AG20443 (cell line): ENCODE measurements around the gene VPS41.

ENCODE experiments used
- DNase-seq: peaks from one replicate; pipeline ENCODE4 v3.0.0; 2012; ENCODE audit warnings: low spot score, mixed read lengths

The VPS41 gene

DNA sequence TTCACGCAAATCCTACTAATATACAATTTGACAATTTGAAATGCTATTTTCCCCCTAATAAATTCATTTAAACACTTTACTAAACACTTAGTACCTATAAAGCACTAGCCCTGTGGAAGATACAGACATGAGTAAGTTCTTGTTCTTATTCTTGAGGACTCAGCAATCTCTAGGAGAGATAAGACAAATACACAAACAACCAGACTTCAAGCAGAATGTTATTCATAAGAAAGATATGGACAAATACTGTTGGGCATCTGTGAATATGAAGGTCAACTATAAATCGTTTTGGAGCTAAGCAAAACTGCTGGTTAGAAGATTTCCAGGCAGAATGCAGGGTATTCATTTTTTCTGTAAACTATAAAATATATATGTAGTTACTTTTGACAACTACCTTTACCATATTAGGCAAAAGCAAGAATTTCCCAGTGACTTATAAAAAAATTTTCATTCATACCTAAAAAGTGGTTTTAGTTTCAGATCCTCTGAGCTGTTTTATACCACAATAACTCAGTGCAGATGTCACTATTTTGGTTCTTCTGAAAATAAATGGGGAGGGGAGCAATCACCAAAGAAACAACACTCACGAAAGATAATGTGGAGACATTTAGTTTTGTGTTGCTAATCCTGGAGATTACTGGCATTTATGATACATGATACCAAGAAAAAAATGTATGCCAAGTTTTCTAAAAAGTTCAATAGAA lies 3.8 kb downstream of the VPS41 start:
- no peak for DNase-seq

DNA sequence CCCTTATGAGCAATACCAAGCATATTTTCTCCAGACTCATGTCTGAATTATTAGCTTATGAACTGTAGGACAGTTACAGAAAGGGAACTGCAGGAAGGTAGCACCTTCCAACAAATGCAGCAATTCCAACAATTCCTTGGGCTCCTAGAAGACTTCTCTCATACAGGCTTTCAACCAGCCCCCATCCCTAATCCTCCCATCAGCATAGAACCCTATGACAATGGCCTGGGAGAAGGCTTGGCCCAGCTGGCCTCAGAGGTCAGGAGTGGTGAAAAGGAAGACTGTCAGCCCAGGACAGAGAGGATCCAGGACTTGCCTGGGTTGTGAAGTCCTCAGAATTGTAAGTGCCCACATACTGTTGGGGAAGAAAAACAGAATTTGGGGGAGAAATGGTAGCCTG lies 5.9 kb downstream of the VPS41 start:
- no peak for DNase-seq

DNA sequence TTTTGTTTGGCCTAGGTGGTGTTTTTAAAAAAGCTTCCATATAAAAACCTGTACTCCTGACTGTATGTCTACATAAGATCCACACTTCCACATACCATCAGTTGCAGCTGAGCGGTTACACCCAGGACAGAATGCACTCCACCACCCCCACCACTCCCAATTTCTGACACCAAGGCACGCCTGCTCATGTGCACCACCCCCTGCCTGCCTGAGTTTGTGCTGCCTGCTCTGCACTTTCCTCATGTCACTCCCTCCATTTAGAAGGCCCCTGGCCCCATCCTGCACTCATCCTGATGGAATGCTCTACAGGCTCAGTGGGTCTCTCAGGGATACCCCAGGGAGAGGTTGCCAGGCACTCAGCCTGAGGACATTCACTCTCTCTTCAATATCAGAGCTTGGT lies 6.5 kb downstream of the VPS41 start:
- DNase-seq: no peak

DNA sequence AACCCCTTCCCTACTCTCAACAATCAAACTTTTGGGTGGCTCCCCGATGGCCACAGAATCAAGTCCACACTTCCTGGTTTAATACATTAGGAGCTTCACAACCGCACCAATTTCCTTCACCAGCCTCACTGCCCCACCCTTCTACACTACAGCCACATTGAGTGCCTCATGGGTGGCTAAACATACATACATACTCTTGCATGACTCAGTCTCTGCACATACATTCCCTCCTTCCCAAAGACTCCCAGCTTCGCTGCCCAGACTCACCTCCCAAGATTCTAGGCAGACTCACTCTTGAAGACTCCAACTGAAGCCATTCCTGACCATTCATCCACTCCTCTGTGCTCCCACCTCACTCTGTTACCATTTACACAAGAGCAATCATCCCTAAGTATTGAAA lies 15.9 kb downstream of the VPS41 start:
- no peak for DNase-seq

DNA sequence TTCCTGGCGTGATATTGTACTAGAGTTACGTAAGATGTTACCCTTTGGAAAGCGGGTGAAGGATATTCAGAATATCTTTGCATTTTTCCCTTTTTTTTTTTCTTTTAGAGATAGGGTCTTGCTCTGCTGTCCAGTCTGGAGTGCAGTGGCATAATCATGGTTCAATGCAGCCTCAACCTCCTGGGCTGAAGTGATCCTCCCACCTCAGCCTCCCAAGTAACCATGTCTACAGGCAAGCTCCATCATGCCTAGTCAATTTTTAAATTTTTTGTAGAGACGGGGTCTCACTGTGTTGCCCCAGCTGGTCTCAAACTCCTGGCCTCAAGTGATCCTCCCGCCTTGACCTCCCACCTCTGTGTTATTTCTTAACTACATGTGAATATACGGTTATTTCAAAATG lies 18.4 kb downstream of the VPS41 start:
- DNase-seq: no peak

DNA sequence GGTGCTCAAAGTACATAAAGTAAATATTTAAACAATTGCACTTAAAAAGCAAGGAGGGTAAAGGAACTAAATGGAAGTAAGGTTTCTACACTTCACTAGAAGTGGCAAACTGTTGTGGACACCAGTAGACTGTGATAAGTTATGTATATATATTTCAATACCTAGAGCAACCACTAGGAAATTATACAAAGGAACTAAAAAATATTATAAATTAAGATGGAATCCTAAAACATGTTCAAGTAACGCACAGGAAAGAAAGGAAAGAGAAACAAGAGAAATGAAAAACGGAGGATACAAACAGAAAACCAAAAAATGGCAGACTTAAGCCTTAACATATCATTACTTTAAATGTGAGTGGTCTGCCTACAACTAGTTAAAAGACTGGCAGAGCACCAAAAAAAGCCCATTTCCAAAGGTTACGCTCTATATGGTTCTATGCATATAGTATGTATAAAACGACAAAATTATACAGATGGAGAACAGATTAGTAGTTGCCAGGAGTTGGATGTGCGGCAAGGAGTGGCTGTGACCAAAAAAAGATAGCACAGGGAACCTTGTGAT lies 19.0 kb downstream of the VPS41 start:
- DNase-seq: no peak

DNA sequence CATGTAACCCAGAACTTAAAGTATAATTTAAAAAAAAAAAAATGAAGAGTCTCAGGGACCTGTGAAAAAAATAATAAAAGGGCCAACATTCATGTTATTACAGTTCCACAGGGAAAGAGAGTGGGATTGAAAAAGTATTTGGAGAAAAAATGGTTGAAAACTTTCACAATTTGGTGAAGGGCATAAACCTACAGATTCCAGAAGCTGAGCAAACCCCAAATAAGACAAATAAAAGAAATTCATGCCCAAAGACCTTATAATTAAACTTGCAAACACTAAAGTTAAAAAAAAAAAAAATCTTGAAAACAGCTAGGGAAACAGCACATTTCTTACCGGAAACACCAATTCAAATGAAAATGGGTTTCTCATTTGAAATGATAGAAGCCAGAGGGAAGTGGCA lies 19.9 kb downstream of the VPS41 start:
- no peak for DNase-seq

DNA sequence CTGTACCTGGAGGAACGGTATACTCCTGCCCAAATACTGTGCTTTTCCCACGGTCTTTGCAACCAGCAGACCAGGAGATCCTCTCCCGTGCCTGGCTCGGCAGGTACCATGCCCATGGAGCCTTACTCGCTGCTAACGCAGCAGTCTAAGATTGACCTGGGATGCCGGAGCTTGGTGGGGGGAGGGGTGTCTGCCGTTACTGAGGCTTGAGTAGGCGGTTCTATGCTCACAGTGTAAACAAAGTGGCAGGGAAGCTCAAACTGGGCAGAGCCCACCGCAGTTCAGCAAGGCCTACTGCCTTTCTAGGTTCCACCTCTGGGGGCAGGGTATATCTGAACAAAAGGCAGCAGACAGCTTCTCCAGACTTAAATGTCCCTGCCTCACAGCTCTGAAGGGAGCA lies 22.7 kb downstream of the VPS41 start:
- no peak for DNase-seq

DNA sequence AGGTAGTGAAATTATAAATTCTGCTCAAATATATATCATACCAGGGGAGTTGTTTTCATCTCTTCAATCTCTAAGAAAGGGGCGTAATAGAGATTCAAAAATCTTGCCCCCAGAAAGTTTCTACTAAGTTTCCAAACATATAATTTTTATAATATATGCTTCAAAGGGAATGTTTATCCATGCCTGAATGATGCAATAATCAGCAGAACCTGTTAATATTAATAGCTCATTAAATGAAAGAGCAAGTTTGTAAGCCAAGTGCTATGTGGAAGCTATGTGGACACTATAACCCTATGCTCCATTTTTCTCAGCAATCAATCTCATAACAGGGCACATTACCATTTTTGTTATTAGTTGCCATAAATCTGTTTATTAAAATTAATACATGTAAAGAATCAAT lies 25.3 kb downstream of the VPS41 start:
- no peak for DNase-seq

DNA sequence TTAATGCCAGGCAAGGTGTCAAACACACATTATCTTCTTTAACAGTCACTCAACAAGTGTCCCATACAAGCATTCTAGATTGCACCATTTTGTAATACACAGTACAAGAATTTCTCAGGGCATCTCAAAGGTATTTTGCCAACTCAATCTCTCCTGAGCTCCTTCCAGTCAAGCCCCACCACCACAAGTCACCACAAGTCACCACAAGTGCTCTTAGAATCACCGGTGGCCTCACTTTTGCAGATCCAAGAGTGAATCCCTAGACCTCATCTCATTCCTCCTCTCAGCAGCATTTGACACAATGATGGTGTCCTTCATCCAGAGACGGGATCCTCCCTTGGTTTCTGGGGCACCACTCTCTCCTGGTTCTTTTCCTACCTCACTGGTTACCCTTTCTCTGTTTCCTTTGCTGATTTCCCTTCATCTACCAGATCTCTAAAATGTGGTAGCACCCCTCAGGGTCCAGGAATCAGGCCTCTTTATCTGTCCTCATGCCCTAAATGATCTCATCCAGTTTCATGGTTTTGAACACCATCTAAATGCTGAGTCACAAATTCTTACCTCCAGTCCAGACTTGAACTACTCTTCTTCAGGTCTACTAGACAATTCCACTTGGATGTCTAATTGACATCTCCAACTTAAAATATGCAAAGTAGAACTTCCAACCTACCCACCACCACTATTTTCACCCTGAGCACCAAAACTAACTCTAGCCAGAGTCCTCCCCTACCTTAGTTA lies 26.9 kb downstream of the VPS41 start:
- no peak for DNase-seq

DNA sequence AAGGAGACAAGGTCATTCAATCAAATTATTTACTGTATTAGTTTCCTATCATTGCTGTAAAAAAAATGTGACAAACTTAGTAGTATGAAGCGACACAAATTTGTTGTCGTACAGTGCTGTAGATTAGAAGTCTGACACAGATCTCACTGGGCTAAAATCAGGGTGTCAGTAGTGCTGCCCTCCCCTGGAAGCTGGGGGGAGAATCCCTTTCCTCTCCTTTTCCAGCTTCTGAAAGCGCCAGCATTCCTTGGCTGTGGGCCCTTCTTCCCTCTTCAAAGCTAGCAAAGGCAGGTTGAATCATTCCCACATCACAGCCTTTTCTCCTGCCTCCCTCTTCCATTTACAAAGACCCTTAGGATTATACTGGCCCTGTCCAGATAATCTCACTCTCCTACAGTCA lies 28.0 kb downstream of the VPS41 start:
- no peak for DNase-seq

DNA sequence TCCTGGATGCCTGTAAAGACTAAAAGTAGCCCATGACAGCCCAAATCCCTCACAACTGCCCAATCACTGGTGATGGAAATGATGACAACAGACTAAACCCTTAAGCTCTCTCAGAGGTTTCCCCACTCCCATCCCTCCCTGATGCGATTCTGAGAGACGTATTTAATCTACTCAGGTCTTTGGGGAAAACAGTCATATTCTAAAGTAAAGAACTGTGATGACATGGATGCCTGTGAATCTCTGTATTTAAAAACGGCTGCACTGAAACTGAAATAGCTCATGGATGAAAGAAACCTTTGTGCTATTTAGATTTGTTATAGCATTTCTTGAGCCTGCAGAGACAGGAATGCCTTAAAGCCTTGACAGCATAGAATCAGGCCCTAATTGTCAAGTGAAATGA lies 28.5 kb downstream of the VPS41 start:
- DNase-seq: no peak

DNA sequence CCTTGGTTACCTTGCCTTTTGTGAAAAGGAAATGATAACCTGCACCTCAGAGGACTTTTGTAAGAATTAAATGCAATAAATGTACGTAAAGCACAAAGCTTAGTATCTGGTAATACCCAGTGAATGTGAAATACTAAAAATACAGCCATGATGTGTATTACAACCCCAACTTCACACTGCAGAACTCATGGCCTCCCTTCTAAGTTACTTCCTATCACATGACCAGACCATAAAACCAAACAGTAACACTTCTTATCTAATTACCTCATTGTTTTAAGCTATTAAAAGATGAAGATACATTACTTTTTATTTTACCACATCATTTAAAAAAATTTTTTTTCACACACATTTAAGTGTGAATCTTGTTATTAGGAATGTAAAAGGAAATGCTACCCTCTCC lies 29.0 kb downstream of the VPS41 start:
- no peak for DNase-seq

DNA sequence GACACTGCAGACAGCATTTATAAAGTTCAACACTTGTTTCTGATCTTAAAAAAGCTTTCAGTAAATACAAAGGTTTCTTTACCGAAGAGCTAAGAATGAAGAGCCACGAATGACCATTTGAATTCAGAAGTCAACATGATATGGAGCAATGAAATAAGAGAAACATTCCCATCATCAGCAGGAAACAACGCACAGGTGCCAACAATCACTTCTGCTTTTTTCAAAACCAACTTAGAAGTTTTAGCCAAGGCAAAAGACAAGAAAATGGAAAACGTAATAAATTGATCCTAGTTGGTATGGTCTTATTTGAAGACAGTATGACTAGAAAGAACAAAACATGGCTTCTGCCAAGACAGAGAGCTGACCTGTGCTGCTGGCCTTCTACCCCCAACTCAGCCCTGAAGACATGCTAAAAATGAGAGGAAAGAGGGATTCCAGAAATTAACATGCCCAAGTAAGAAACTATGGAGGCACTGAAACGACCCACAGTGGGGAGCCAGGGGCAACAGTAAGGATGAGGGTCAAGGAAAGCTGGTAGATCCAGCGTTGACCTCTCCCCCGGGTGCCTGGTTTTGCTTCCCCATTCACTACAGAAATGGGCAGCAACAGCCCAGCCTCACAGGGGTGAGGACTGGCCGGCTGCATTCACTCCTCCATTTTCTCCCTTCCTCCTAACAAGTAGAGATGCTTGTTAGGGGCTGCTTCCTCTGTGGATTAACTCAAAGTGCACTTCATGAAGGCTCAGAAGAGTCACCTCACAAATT lies 30.1 kb downstream of the VPS41 start:
- DNase-seq: no peak

DNA sequence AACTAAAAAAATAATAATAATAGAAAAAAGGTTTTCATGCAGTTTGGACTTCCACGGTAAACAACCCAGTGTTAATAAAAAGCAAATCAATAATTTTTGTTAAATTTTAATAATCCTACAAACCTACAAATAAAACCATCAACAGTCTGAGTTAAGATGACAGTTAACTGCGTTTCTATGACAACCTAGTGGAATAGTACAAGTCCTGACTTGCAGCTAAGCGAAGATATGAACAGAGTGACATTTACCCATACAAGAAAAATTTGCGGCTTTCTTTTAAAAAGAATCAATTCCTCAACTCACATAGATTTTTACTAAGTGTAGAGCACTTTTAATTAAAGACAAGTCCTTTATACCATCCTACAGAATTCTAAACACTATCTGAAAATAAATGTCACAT lies 35.6 kb downstream of the VPS41 start:
- no peak for DNase-seq

DNA sequence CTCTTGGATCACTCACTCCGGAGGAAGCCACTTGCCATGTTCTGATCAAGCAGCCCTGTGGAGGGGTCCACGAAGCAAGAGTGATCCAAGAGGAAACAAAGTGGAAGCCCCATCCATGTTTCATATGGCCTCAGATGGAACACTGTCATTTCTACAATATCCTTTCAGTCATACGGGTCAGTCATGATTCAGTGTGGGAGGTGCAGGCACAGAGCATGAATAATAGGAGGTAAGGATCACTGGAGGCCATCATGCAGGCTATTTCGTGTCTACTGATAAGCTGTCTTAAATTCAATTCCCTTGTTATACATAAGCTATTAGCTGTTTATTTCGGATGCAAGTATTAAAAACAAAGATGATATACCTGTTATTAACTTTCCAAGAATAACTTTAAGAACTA lies 36.8 kb downstream of the VPS41 start:
- no peak for DNase-seq

DNA sequence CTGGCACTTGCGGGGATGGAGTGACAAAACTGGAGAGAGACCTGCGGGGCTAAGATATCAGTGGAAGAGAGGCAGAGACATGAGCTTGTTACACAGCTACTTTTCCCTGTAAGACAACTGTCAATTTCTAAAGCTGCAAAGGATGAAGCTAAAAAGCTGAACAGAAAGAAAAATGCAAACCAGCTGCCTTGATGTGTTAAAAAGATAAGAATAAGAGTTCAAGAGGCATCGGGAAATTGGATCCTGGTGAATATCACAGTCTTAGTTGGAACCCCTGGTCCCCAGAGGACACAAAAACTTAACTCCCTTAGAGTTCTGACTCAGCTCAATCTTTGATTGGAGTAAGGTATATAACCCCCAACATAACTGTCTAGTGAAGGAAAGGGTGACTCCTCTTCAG lies 38.8 kb downstream of the VPS41 start:
- DNase-seq: no peak

DNA sequence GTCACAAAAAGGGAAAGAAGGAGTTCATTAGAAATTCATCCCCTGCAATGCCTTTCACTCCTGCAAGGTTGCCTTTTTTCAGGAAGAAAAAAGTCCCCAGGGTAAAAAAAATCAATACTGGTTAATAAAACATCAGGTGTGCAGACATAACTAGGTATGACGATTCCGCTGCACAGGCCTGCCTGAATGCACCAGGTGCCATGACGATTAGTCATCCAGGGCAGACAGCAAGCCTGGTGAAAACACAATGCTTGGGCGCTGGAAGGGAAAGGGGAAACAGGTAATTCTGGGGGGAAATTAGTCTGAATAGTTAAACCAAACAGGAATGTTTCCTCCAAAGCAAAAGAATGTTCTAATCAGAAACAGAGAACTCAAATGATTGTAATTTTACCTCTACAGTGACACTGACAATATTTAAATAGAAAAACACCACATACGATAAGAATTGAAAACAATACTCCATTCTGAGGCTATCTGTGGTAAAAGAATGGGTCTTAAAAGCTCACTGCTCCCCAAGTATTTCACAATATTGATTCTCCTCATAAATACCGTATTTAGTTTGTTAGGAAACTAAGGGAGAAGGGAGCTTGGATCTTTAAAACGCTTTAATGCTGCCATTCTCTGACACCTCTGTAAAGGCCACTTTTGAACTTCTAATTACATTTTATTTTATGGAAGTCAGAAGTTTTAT lies 45.2 kb downstream of the VPS41 start:
- no peak for DNase-seq

DNA sequence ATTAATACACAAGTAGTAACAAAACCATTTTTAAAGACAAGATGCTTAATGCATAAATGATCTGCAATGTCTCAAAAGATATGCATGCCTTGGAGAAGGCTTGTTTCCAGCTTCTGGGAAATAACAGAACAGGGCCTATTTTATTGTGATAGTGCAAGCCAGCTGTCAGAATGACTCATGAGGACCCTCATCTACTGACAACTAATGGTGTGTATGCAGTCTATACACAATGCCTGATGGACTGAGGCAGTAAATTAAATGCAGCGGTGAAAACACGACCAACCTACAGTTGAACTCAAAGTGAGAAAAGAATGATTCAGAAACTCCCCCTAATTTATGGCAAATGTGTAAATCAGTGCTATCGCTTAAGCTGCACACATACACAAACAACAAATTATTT lies 46.3 kb downstream of the VPS41 start:
- no peak for DNase-seq

DNA sequence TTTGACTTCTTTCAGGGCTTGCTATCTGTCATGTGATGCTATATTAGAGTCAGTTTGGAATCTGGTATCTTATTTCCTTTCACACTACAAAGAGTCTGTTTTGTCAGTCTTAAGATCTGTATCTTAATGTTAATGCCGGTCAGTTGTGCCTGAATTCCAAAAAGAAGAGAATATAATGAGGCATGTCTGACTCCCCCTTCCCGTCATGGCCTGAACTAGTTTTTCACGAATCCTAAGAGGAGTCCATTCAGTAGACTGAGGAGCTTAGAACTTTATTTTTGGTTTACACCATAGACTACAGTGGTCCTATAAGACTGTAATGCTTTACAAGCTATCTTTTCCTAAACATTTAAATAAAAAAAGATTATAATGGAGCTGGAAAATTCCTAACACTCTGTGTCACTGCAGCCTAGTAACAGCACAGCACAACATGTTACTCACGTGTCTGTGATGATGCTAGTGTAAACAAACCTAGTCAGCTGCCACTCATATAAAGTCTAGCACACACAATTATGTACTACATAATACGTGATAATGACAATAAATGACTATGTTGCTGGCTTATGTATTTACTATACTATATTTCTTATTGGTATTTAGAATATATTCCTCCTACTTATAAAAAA lies 50.6 kb downstream of the VPS41 start:
- DNase-seq: peak; percentile 53

DNA sequence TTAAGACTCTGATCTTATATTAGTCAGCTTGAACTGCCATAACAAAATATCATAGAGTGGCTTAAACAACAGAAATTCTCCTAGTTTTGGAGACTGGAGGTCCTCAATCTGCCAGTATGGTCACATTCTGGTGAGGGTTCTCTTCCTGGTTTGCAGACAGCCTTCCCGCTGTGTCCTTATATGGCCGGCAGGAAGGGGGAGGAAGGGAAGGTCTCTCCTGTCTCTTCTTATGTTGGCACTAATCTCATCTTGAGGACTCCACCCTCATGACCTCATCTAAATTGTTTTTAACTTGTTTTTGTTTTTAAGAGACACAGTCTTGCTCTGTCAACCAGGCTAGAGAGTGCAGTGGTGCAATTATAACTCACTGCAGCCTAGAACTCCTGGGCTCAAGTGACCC lies 53.1 kb downstream of the VPS41 start:
- DNase-seq: no peak

DNA sequence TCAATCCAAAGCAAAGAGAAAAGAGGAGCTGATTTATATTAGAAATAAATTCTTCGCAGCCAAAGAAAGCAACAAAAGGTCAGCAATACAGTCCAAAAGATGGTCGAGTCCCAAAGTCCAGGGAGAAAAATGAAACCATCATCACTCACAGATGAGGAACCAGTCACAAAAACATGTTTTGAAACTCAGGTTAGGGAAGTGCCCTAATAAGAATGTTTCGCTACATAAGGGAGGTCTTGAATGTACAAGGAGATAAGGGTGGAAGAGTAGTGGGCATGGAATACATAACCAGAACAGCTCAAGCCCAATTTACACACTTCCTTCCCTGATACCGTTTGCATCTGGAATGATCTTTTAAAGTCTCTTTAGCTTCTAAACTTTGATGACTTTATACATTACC lies 53.6 kb downstream of the VPS41 start:
- DNase-seq: no peak
